H9 (cell line): ENCODE measurements around the gene ZFR2. TPM values are rescaled to one million over a fixed set of nuclear protein-coding genes. Genes with fewer than 3 reads are reported as not detected.

Experiments used
- DNase-seq: peaks from one replicate; pipeline ENCODE4 v3.0.0-alpha.2; 2017
- H2AFZ ChIP-seq: one replicate; pipeline ENCODE4 v1.6.1; 2013; ENCODE audit warnings: mild to moderate bottlenecking, low read length, control low read depth, moderate library complexity
- H2AK5ac ChIP-seq: 2 replicates; pipeline ENCODE4 v1.6.1; 2013; ENCODE audit warnings: low read length, control low read depth, mixed read lengths; ENCODE audit not compliant: insufficient read length
- H2BK120ac ChIP-seq: one replicate; pipeline ENCODE4 v1.6.1; 2013; ENCODE audit warnings: low read depth, mild to moderate bottlenecking, low read length, control low read depth, inconsistent platforms; ENCODE audit not compliant: poor library complexity, severe bottlenecking
- H2BK12ac ChIP-seq: 2 replicates; pipeline ENCODE4 v1.6.1; 2013; ENCODE audit warnings: low read length, control low read depth, mixed read lengths, low read depth; ENCODE audit not compliant: insufficient read length
- H2BK15ac ChIP-seq: 2 replicates; pipeline ENCODE4 v1.6.1; 2013; ENCODE audit warnings: low read depth, low read length, control low read depth
- H2BK20ac ChIP-seq: one replicate; pipeline ENCODE4 v1.6.1; 2013; ENCODE audit warnings: low read depth, mild to moderate bottlenecking, low read length, control low read depth, inconsistent platforms; ENCODE audit not compliant: poor library complexity, severe bottlenecking
- H2BK5ac ChIP-seq: 2 replicates; pipeline ENCODE4 v1.6.1; 2013; ENCODE audit warnings: low read length, control low read depth, mixed read lengths; ENCODE audit not compliant: insufficient read length
- H3K14ac ChIP-seq: 2 replicates; pipeline ENCODE4 v1.6.1; 2013; ENCODE audit warnings: low read length, control low read depth; ENCODE audit not compliant: insufficient read depth
- H3K18ac ChIP-seq: 2 replicates; pipeline ENCODE4 v1.6.1; 2013; ENCODE audit warnings: low read depth, mild to moderate bottlenecking, mixed read lengths, low read length, control low read depth; ENCODE audit not compliant: insufficient read length
- H3K23ac ChIP-seq: 2 replicates; pipeline ENCODE4 v1.6.1; 2013; ENCODE audit warnings: low read length, control low read depth, mixed read lengths, low read depth; ENCODE audit not compliant: insufficient read length
- H3K23me2 ChIP-seq: 2 replicates; pipeline ENCODE4 v1.6.1; 2013; ENCODE audit warnings: low read depth, mild to moderate bottlenecking, mixed read lengths, low read length, control low read depth; ENCODE audit not compliant: insufficient read length, poor library complexity, severe bottlenecking
- H3K27ac ChIP-seq: 2 replicates; pipeline ENCODE4 v1.5.1; 2013; ENCODE audit warnings: low read length, control low read depth, mixed read lengths, low read depth; ENCODE audit not compliant: insufficient read length
- H3K27me3 ChIP-seq: 2 replicates; pipeline ENCODE4 v1.6.1; 2013; ENCODE audit warnings: low read length, control low read depth, inconsistent platforms; ENCODE audit not compliant: insufficient read depth
- H3K4ac ChIP-seq: 2 replicates; pipeline ENCODE4 v1.6.1; 2013; ENCODE audit warnings: low read depth, mild to moderate bottlenecking, control low read depth, inconsistent platforms, low read length, moderate library complexity
- H3K4me1 ChIP-seq: 2 replicates; pipeline ENCODE4 v1.6.1; 2013; ENCODE audit warnings: low read length, control low read depth, inconsistent platforms; ENCODE audit not compliant: insufficient read depth
- H3K4me2 ChIP-seq: 2 replicates; pipeline ENCODE4 v1.6.1; 2013; ENCODE audit warnings: low read length, control low read depth, mixed read lengths; ENCODE audit not compliant: insufficient read length, insufficient read depth
- H3K56ac ChIP-seq: 2 replicates; pipeline ENCODE4 v1.6.1; 2013; ENCODE audit warnings: low read depth, mild to moderate bottlenecking, mixed read lengths, low read length, control low read depth; ENCODE audit not compliant: insufficient read length
- H3K79me1 ChIP-seq: 2 replicates; pipeline ENCODE4 v1.6.1; 2013; ENCODE audit warnings: low read depth, mild to moderate bottlenecking, moderate library complexity, low read length, control low read depth, inconsistent platforms; ENCODE audit not compliant: insufficient read depth, poor library complexity, severe bottlenecking
- H3K79me2 ChIP-seq: 2 replicates; pipeline ENCODE4 v1.6.1; 2013; ENCODE audit warnings: low read length, control low read depth, inconsistent platforms; ENCODE audit not compliant: insufficient read depth
- H3K9ac ChIP-seq: 2 replicates; pipeline ENCODE4 v1.6.1; 2013; ENCODE audit warnings: low read length, control low read depth, mixed read lengths; ENCODE audit not compliant: insufficient read length; ENCODE audit errors: extremely low read depth
- H3K9me3 ChIP-seq: one replicate; pipeline ENCODE4 v1.6.1; 2013; ENCODE audit warnings: low read depth, low read length, inconsistent platforms; ENCODE audit not compliant: control insufficient read depth
- H3T11ph ChIP-seq: one replicate; pipeline ENCODE4 v1.6.1; 2013; ENCODE audit warnings: mild to moderate bottlenecking, low read length, control low read depth, inconsistent platforms
- H4K20me1 ChIP-seq: one replicate; pipeline ENCODE4 v1.6.1; 2013; ENCODE audit not compliant: control insufficient read depth, insufficient read length, insufficient read depth
- H4K5ac ChIP-seq: 2 replicates; pipeline ENCODE4 v1.6.1; 2013; ENCODE audit warnings: low read depth, mild to moderate bottlenecking, mixed read lengths, low read length, control low read depth; ENCODE audit not compliant: insufficient read length
- H4K8ac ChIP-seq: replicated peaks from 2 replicates; pipeline ENCODE4 v1.6.1; 2013; ENCODE audit warnings: low read length, control low read depth, mixed read lengths, low read depth; ENCODE audit not compliant: insufficient read length
- H4K91ac ChIP-seq: 2 replicates; pipeline ENCODE4 v1.6.1; 2013; ENCODE audit warnings: low read depth, mild to moderate bottlenecking, moderate library complexity, mixed read lengths, low read length, control low read depth; ENCODE audit not compliant: insufficient read length
- H3K27ac Mint-ChIP-seq, 3 experiments: 2 replicates in 2 of 3; 3 replicates in 1 of 3; pipeline ENCODE4 v1.8.0; 2020 to 2021; ENCODE audit warnings: mixed read lengths in 3 of 3, mild to moderate bottlenecking in 1 of 3, moderate library complexity in 1 of 3
- H3K27me3 Mint-ChIP-seq: 2 replicates; pipeline ENCODE4 v1.8.0; 2021; ENCODE audit warnings: low read depth, mild to moderate bottlenecking, moderate library complexity, mixed read lengths
- H3K36me3 Mint-ChIP-seq, 3 experiments: 2 replicates in 2 of 3; 3 replicates in 1 of 3; pipeline ENCODE4 v1.8.0; 2020 to 2021; ENCODE audit warnings: low read depth in 3 of 3, mixed read lengths in 3 of 3; ENCODE audit not compliant: insufficient read depth in 1 of 3
- H3K4me1 Mint-ChIP-seq, 2 experiments: 2 replicates each; pipeline ENCODE4 v1.8.0; 2020; ENCODE audit warnings: mixed read lengths in 2 of 2
- H3K4me3 Mint-ChIP-seq, 2 experiments: 2 replicates in 1 of 2; 3 replicates in 1 of 2; pipeline ENCODE4 v1.8.0; 2020 to 2021; ENCODE audit warnings: mild to moderate bottlenecking in 2 of 2, mixed read lengths in 2 of 2, moderate library complexity in 1 of 2
- H3K9me3 Mint-ChIP-seq, 2 experiments: 2 replicates in 1 of 2; 3 replicates in 1 of 2; pipeline ENCODE4 v1.8.0; 2020; ENCODE audit warnings: mild to moderate bottlenecking in 2 of 2, mixed read lengths in 2 of 2, moderate library complexity in 1 of 2
- WGBS: extraction: QIAGEN DNeasy Blood & Tissue Kit; methylation state at CpG from one replicate; pipeline ENCODE4 v1.1.7; 2013; ENCODE audit warnings: missing lambda C conversion rate, low lambda C conversion rate, mixed read lengths; ENCODE audit not compliant: insufficient read length; ENCODE audit errors: extremely low coverage; 5-methylcytosine and 5-hydroxymethylcytosine counted together
- total RNA-seq: library from RNA; stranded (reverse); gene quantifications from 2 replicates; pipeline ENCODE4 v1.2.1, GENCODE V29; 2021
- TF ChIP-seq, protein P1 (sequence below): fragments of 200-600 bp; sonication (generic); conservative IDR thresholded peaks from 3 replicates; pipeline ENCODE4 v1.8.0; 2021; ENCODE audit warnings: antibody characterized with exemption, mild to moderate bottlenecking

The ZFR2 gene
- total RNA-seq, 1 experiment from 2014 or later, result 18.3 TPM

DNA sequence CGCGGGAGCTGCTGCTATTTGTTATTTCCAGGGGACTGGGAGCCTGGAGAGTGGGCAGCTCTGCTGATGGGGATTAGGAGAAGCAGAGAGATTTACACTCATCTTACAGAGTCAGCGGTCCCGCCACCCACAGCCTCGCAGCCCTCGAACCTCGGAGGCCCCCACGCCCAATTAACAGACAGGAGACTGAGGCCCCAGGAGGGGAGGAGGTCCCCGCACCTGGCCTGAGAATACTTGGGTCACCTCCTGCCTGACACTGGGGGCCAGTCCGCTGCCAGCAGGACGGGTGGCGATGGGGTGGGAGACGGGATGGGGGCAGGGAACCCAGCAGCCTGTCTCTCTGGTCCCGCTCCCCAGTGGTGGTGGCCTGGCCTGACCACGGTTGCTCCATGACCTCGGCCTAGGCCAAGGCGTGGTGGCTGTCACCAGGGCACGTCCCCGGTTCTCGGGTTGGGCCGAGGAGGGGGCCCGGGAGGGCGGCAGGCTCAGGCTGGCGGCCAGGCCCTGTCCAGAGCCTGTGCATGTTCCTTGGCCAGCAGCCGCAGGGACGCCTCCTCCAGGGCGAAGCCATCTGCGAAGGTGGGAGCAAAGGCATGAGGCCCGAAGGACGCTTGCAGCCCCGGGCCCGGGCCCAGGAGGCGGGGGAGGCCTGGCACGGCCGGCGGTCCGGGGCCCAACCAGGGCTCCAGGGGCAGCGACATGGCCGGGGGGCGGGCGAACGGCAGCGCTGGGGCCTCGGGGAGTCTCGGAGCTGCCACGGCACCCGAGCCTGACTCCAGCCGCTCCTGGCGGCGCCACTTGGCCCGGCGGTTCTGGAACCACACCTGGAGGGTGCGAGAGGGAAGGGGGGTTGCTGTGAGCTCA is 98.5 kb downstream of the ZFR2 start:
- no peak overlapping the region for H3K56ac ChIP-seq
- no peak overlapping the region for H2BK12ac ChIP-seq
- H3K9me3 ChIP-seq, result no peaks in the 10 kb centered on the region
- H3T11ph ChIP-seq, result no peak overlapping the region
- no peak overlapping the region for H3K14ac ChIP-seq
- H2BK120ac ChIP-seq, result no peak overlapping the region
- H3K27me3 ChIP-seq, result no peaks in the 10 kb centered on the region
- H4K20me1 ChIP-seq, result no peaks in the 10 kb centered on the region
- H3K9ac ChIP-seq, result no peak overlapping the region
- no peaks in the 10 kb centered on the region for H3K9me3 Mint-ChIP-seq
- no CpG with 5 or more reads among the region's 53 CpGs for WGBS
- no peak overlapping the region for H4K91ac ChIP-seq
- no peak overlapping the region for H3K4me2 ChIP-seq
- H3K27ac ChIP-seq, result no peak overlapping the region
- H2AFZ ChIP-seq, result no peak overlapping the region
- no peak overlapping the region for H2BK5ac ChIP-seq
- no peak overlapping the region for H3K18ac ChIP-seq
- H4K8ac ChIP-seq, result no peak overlapping the region
- H3K27me3 Mint-ChIP-seq, result no peaks in the 10 kb centered on the region
- no peak overlapping the region for H2BK20ac ChIP-seq
- no peak overlapping the region for H3K4ac ChIP-seq
- H3K79me2 ChIP-seq, result no peaks in the 10 kb centered on the region
- H3K36me3 Mint-ChIP-seq, result peaks cover 6 to 15% (median 12%) of the 10 kb centered on the region in 3 experiments; a peak in 6 of 7 replicates
- TF ChIP-seq, protein P1, sequence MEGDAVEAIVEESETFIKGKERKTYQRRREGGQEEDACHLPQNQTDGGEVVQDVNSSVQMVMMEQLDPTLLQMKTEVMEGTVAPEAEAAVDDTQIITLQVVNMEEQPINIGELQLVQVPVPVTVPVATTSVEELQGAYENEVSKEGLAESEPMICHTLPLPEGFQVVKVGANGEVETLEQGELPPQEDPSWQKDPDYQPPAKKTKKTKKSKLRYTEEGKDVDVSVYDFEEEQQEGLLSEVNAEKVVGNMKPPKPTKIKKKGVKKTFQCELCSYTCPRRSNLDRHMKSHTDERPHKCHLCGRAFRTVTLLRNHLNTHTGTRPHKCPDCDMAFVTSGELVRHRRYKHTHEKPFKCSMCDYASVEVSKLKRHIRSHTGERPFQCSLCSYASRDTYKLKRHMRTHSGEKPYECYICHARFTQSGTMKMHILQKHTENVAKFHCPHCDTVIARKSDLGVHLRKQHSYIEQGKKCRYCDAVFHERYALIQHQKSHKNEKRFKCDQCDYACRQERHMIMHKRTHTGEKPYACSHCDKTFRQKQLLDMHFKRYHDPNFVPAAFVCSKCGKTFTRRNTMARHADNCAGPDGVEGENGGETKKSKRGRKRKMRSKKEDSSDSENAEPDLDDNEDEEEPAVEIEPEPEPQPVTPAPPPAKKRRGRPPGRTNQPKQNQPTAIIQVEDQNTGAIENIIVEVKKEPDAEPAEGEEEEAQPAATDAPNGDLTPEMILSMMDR, result no peak
- no peaks in the 10 kb centered on the region for H3K79me1 ChIP-seq
- H4K5ac ChIP-seq, result no peak overlapping the region
- H3K4me3 Mint-ChIP-seq, result no peak overlapping the region
- no peak for DNase-seq
- no peak overlapping the region for H2BK15ac ChIP-seq
- H3K4me1 ChIP-seq, result no peaks in the 10 kb centered on the region
- H2AK5ac ChIP-seq, result no peak overlapping the region
- peak overlapping the region in 1 of 3 experiments; percentile 64; a peak in 1 of 7 replicates for H3K27ac Mint-ChIP-seq
- H3K4me1 Mint-ChIP-seq, result peaks cover 7 to 18% of the 10 kb centered on the region in 2 experiments
- no peaks in the 10 kb centered on the region for H3K23me2 ChIP-seq
- no peak overlapping the region for H3K23ac ChIP-seq
